Cardiac septum (tissue), 1 donor: Measurements from ENCODE around the gene LRRC8D. TPM values are rescaled to one million over a fixed set of nuclear protein-coding genes. Genes with fewer than 3 reads are reported as not detected.

ENCODE experiments used
- DNase-seq: peaks from one replicate; pipeline ENCODE4 v3.0.0-alpha.2; 2020; ENCODE audit warnings: low spot score
- intact Hi-C: fragments of 100-400 bp; cut with DNase I; formaldehyde crosslinking; loops from one replicate; pipeline ENCODE4 v1.14.0; 2022
- total RNA-seq: library from RNA; stranded (reverse); fragmentation: NEBNext Ultra II Directional; extraction: Animal tissue kit (Norgen Biotek cat#: 25700); gene quantifications from one replicate; pipeline ENCODE4 v1.2.1, GENCODE V29; 2021
- donor health status: DM: no; HTN: no; CAD: no.

Gene LRRC8D
- total RNA-seq, 1 donor from 2014 or later = 3.4 TPM

DNA sequence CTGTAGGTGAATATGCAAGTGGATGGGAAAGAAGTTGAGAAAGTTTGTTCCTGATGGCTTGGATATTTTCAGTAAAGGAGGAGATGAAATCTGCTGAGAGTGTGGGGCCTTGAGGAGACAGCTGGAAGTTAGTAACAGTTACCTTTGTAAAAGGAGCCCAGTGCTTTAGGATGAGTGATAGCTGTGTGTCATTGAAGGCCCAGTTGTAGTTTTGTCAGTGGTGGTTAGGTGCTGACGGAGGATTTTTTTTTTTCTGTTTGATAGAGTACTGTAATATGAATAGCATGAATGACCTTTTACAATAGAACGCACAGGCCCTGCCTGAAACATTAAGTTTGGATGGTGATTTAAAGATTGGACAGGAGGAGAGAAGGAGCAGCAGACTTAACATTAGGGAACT, 33.3 kb downstream of the LRRC8D start:
- intact Hi-C loops = no loop called here

DNA sequence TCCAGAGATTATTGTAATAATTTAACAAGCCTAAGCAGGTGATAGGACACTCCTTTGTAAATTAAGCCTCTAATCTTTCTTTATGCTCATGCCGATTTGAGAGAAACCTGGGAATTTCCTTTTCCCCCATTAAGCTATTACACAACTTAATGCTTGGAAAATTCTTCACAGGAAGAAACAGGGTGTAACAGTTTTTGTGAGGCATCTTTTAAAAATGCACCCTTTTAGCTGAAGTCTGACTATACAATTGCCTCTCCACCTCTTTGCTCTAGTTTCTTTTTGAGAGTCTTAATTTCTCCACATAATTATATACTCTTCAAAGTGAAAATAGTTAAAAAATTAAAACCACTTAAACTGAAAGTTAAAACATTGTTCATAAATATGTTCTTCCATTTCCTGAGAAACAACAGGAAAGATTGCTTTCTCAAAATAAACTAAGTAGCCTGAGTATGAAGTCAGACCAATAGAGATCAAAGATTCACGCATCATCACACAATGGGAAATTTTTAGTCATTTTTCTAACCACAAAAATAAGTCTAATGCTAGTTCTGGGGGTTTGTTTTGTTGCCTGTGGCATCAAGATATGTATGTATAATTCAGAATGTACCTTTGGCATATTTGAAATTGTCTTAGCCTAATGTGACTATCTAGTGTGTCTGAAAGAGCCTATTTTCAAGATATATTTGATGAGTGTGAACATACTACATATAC, 34.7 kb downstream of the LRRC8D start:
- DNase-seq = no peak
- intact Hi-C loops = no loop called here

More for the DNA sequence above, 33.3 kb downstream of the LRRC8D start:
- no peak for DNase-seq

DNA sequence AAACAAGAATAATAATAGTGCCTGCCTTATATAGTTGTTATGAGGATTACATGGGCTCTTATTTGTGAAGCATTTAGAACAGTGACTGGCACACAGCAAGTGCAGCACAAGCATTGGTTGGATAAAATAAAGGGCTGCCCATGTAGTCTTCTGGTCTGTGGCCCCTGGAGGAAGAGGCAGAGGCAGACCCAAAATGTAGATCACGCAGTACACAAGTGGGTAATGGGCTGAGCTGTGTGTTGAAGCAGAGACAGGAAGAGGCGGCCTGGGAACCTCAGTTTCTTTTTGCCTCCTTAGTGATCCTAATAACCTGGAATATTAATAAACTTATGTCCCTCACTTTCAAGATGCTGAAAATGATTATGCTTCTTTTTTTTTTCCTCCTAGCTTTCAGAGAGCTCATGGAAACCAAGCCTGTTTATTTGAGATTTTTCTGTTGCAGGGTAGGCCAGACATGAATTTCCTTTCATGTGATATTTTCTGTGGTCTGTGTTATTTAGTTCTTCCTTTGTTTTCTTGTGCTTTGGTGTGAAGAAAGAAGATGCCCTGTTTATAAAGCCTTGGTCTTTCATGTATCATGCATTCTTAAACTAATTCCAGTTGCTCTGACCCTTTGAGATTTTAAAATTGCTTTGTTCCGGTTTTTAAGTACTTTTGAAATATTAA, 42.5 kb downstream of the LRRC8D start:
- intact Hi-C loops = no loop called here
- DNase-seq = no peak

DNA sequence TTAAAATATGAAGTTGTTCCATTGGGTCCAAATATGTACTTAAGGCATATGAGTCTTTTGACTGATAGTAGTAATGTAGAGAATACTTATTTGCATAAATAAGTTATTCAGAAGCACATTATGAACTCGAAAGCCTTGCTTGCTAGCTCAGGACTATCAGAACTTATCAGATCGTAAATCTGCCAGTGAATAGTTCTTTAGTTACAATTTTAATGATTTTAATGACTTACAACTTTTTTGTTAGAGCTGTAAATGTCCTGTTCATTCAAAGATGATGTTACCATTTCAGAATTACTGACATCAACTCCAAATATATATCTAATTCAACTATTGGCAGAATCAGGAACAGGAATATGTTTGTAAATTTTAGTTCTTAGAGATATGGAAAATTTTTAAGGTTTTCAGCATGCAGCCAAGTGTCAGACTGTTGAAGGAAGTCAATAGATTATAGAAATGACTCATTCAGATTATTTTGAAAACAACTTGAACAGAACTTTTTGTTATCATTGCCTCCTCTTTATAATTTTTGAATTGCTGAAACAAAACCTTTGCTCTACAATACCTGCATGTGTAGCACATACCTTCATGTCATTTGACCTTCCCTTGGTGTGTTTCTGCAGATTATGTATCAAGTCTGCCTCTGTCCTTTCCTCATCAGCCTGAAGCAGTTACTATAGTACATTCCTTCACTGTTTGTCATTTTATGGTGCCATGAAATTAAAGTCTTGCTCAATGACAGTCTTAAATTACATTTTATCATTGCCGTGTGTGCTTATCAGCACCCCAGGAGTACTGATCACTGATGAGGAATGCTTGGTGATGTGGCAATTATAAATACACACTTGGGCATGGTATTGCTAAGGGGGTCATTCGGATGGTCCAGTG, 44.9 kb downstream of the LRRC8D start:
- intact Hi-C loops = no loop called here
- no peak for DNase-seq

DNA sequence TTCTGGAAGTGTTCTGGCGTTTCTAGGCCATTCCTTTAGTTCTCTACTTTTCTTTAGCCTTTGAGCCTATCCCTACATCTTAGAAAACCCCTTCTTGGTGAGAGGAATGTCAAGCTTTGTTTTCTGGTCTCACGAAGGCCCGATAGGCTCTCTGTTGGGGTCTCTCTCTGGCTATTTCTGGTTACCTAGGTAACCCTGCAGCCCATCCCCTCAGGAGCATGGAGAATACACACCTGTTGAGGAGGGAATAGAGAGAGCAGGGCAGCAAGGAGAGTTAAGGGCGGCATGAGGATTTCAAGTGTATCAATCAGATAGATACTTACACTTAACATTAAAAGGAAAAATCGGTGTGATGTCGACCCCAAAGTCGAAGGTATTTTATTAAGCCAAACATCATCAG, 45.7 kb downstream of the LRRC8D start:
- intact Hi-C loops = no loop called here
- DNase-seq = no peak

DNA sequence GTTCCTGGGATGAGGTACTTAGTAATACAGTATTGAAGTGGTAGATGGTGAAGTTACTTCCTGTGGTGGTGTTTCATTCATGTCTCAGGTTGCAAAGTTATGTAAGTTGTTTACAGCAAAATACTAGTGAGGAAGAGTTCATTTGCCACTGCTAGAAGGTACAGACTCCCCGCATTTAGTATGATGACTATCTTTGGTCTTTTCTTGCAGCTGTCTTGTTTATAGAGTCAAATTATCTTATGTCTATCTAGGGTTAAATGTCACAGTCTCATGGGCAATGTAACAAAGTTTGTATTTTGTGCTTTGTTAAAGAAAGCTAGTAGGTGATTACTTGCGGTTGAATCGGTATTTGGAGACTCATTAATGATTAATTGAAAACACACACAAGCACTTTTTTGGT, 50.2 kb downstream of the LRRC8D start:
- DNase-seq = no peak
- intact Hi-C loops = no loop called here

DNA sequence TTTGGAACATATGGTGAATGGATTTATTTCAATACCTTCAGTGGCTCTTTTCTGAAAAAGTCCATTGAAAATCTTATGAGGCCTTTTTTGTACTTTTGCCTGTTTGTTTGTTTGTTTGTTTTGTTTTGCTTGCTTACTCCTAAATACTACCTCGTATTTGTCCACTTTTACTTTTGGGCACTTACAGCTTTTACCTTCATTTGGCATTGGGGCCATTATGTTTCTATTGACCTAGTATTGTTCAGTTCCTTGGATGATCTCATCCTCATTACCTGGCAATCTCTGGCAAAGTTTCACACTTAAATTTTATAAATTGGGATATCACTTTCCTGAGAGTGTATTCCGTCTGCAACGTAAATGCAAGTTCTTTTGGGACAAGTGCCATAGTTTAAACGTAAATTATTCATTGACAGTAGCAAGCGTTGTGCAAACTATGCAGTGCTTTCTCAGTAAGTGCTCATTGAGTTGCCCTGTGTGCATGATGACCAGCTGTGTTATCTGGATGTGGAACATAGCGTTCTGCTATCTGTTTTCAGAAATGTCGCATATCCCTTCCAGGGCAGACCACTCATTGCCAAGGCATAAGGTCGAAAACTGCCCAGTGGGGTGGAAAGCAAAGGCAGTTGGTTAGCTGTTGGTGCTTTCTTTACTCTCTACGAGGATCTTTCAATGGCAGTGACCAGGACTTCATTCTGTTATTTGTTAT, 51.1 kb downstream of the LRRC8D start:
- no peak for DNase-seq
- intact Hi-C loops = no loop called here

DNA sequence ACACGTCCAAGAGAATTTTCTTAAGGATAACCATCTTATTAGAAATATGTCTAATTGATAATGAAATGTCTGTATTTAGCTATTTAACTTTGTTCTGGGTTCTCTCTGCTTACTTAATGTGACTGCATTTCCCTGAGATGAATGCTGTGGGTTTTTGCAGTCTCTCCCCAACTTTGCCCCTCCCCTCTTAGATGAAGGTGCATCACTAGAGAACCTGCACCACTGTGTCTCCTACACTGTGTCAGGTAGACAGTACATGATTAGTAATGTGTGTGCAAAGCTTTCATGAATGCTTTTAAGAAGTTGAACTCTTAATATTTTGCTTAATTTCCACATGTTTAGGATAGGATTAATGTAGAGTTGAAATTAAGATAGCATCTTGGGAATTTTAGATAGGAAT, 51.7 kb downstream of the LRRC8D start:
- no peak for DNase-seq
- intact Hi-C loops = no loop called here

DNA sequence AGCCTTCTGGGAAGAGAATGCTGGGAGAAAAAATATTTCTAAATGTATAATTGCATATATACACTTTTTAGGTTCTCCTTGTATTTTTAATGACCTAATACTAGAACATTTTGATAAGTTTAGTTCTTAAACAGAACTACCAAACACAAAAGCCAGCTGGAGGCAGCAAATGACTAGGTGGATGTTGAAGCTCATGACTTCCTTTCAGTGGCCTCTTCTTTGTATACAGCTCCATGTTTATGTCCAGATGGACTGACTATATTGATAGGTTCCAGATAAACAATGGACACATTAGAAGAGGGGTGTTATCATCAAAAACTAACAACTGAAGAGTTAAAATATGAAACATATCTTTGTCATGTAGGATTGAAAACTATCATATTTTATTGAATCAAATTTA, 52.5 kb downstream of the LRRC8D start:
- intact Hi-C loops = no loop called here
- DNase-seq = no peak

DNA sequence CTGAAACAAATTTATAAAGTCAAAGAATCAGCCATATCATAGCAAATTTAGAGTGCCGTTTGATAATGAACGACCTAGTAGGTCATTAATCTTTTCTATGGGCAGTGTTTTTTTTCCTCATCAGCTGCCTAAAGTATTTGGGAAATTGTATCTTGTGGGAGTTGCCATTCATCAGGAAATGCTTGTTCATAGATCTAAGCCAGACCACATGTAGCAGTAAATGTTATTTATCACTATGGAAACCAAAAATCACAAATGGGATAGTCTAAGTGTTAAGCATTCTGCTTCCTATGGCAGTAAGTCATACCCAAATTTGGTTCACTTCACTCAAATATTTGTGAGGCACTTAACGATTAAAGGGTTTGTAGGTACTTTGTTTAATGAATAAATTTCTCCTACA, 52.9 kb downstream of the LRRC8D start:
- no peak for DNase-seq
- intact Hi-C loops = no loop called here

DNA sequence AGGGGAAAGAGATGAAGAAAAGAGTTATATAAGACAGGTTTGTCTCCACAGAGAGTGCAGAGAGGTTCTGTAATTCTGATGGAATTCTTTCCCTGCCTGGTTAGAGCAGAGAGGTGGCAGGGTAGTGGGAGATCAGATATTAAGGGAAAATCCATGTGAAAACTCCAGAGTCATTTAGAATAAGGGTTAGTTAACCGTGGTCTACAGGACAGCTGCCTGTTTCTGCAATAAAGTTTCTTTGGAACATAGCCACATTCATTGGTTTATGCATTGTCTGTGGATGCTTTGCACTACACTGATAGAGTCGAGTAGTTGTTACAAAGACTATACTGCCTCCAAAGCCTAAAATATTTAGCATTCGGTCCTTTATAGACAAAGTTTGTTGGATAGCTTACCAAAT, 55.6 kb downstream of the LRRC8D start:
- intact Hi-C loops = no loop called here

DNA sequence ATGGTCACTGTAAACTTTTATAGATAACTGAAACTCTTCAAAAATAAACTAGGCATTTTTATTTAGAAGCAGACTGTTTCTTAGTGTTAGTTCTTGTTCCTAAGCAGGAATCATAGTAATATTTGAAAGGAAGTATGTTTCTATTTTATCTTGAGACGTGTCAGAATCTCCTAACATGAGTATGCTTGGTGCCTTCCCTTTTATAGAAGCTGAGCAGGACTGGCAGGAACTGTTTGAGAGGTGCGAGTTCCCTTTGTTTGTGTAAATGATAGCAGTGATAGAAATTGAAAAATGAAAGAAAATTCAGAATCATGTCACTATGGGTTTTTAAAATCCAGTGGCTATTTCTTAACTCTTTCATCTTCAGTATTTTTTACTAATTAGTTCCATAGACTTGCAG, 56.9 kb downstream of the LRRC8D start:
- no peak for DNase-seq
- intact Hi-C loops = no loop called here

More for the DNA sequence above, 55.6 kb downstream of the LRRC8D start:
- DNase-seq = no peak

DNA sequence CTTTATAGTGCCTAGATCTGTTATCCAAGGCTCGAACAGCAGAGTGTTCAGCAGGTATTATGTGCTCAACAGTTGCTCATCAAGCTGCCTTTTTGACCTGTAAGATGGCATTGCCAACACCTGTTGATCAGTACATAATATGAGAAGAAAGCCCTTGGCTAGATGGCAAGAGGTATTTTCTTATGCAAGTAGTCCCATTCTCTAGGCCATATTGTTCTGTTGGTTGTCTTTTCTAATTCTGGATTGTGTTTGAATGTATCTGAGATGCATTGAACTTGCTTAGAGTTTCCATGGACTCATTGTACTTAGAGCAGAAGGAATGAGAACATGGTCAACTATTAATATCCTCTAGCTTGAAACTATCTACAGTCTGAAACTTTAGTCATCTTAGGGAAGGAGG, 57.4 kb downstream of the LRRC8D start:
- DNase-seq = no peak
- intact Hi-C loops = no loop called here

DNA sequence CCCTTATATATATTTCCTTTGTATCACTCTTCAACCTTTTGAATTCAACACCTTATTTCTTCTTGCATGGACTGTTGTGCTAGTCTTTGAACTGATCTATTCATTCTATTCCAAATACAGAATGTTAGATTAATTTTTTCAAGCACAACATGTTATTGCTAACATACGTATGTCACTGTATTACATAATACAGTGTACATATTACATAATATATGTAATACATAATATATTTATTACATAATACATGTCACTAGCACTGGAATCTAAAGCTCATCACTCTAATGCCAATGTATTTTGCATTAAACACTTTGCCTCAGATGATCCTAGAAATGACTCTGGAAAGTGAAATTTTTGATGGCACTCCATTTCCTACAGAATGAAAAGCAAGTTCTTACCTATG, 59.8 kb downstream of the LRRC8D start:
- DNase-seq = no peak
- intact Hi-C loops = no loop called here

DNA sequence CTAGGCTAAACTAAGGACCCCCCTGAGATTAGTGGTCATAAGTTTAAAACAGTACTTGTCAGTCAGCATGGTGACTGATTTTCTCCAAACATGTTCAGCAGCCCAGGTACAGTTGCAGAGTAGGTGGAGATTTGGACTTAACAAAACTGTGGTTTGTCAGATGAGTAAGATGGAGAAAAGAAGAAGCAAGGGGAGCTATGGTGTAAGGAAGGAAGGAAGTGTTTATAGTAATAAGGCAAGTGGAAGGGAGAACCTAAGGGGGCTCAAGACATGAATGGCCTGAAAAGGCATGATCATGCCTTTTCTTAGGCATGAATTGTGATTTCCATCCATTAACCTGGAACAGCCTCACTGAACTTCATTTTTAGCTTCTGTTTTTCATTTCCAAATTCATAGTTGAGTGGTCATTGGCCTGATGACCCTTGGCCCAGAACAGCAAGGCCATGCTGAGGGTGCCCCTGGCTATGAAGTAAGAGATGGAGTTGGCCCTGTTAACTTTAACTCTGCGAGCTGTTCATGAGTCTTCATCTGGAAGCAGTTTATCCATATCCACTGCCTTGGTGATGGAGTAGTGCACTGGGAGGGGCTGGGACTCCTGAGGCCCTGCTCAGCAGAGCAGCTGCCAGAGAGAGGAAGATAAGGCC, 60.7 kb downstream of the LRRC8D start:
- no peak for DNase-seq
- intact Hi-C loops = no loop called here

DNA sequence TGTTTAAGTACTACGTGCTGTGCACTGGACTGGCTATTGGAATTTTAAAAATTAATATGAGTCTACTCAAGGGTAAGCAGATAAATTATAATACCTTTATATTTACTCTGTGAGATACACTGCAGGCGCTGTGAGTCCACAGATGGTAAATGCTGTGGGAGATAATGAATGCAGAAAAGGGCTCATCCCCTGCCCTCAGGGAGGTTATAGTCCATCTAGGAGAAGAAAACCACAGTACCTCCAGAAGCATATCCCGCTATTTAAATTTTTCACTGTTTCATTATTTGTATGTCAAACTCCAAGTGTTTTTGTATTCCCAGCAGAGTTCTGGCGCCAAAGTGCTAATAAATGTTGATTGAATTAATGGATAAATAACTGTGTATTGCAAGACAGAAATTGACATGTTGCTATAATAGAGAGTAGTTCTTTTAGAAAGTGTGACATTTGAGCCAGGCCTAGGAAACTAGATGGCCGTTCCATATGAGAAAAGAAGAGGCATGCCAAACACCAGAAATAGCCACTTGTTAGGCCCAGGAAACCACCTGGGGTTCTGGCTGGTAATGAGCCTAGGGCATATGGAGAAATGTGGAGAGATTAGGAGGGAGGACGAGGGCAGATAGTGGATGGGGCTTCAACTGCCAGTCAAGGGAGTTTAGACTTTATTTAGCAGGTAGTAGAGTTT, 61.7 kb downstream of the LRRC8D start:
- intact Hi-C loops = no loop called here
- DNase-seq = no peak

DNA sequence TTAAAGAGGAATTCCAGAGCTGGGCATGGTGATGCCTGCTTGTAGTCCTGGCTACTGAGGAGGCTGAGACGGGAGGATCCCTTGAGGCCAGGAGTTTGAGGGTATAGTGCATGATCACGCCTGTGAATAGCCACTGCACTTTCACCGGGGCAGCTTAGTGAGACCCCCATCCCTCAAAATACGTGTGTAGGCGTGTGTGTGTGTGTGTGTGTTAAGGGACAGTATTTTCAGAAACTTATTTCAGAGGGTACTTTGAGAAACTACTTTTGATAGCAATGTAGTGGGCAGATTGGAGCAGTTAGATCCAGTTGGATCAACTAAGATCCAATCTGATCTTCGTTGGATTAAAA, 62.2 kb downstream of the LRRC8D start:
- intact Hi-C loops = no loop called here
- no peak for DNase-seq

DNA sequence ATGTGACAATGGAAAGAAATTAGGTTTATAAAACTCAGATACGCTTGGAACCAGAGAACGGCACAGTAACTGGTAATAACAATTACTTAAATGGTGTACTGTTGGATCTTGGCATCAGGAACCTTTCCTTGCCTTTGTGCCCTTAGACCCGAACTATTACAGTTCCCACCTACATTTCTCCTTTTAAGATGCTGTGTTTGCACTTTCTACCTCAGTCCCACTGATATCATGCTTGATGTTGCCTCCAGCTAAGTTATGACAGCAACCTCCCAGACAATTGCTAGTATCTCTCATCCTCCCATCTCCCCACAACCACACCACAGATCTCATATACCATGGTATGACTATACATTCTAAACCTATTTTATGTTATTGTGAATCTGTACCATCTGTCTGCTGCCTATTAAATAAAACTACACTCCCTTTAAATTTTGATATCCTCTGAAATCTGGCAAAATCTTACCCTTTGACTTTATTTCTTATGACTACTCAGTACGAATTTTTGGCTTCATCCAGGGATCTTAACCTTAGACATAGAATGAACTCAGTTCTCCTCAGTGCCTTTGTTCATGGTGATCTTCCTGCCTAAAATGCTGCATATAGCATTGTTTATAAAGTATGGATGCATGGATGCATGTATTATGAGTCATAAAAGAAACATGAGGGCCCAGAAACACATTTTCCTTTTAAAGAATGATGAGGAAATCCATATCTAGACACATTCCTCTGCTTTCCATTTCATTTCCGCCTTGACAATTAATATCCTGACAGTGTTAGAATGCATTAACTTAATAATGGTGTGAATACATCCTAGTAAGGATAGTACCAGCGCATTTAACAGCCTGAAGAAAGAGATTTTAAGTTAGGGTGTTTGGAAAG, 64.1 kb downstream of the LRRC8D start:
- no peak for DNase-seq
- intact Hi-C loops = no loop called here
